Vagina (tissue), 2 donors: ENCODE results near the gene GYG1. TPM values are rescaled to one million over a fixed set of nuclear protein-coding genes. Genes with fewer than 3 reads are reported as not detected.

ENCODE experiments used
- DNase-seq, 2 donors: peaks; one replicate each; pipeline ENCODE4 v3.0.0-alpha.2; 2017; ENCODE audit errors: extremely low spot score in 2 of 2
- H3K27ac ChIP-seq: fragments of 200-600 bp; sonication (generic); one replicate; pipeline ENCODE4 v1.5.1; 2019
- H3K27me3 ChIP-seq: fragments of 200-600 bp; sonication (generic); one replicate; pipeline ENCODE4 v1.5.1; 2019
- H3K36me3 ChIP-seq, 2 donors: fragments of 200-600 bp; sonication (generic); one replicate each; pipeline ENCODE4 v1.5.1; 2017 to 2019
- H3K4me1 ChIP-seq: fragments of 200-600 bp; sonication (generic); one replicate; pipeline ENCODE4 v1.5.1; 2019
- H3K4me3 ChIP-seq, 2 donors: fragments of 200-600 bp; sonication (generic); 1 replicate in 1 of 2; 2 replicates in 1 of 2; pipeline ENCODE4 v1.5.1; 2016 to 2019
- H3K9me3 ChIP-seq: fragments of 200-600 bp; sonication (generic); one replicate; pipeline ENCODE4 v1.5.1; 2019
- POLR2A ChIP-seq, 2 donors: fragments of 450-650 bp; IDR thresholded peaks; one replicate each; pipeline ENCODE4 v1.6.1; 2017; ENCODE audit warnings: antibody characterized with exemption in 2 of 2, mild to moderate bottlenecking in 2 of 2, moderate library complexity in 2 of 2
- POLR2AphosphoS5 ChIP-seq, 2 donors: sonication (generic); formaldehyde crosslinking; IDR thresholded peaks; one replicate each; pipeline ENCODE4 v1.9.0; 2017; ENCODE audit warnings: antibody characterized with exemption in 2 of 2, mild to moderate bottlenecking in 2 of 2, low read depth in 1 of 2; ENCODE audit not compliant: insufficient read depth in 1 of 2
- intact Hi-C: fragments of 100-400 bp; cut with DNase I; formaldehyde crosslinking; loops from one replicate; pipeline ENCODE4 v1.15.1; 2023
- total RNA-seq: library from RNA; depleted of rRNA; stranded (reverse); fragments of >200 nt; gene quantifications from one replicate; pipeline ENCODE4 v1.2.3, GENCODE V29; 2016
- TF ChIP-seq, protein P1 (sequence below), 3 experiments: fragments of 450-650 bp in 2 of 3; fragments of 200-600 bp in 1 of 3; sonication (generic) in 1 of 3; IDR thresholded peaks; one replicate each; pipeline ENCODE4 v1.5.1; 2017 to 2019; ENCODE audit warnings: antibody characterized with exemption in 3 of 3, mild to moderate bottlenecking in 2 of 3, moderate library complexity in 2 of 3

GYG1 gene
- total RNA-seq, 1 donor from 2014 or later = 45.9 TPM

DNA sequence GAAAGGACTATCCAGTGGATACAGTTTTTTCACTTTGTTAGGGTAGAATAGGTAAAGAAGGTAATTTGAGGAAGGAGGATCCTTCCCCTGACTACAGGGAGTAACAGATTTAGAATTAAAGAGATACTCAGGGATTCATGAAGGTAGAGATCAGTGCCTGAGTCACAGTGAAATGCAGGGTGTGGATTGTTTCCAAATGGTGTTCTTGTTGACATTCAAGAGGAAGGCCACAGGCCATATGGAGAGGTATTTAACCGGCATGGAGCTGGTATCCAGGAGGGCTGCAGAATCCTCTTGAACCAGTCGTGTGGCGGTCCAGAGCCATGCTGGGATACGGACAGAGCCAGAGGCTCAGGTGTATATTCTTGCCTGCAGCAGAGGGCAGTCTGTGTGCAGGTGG lies 28.2 kb downstream of the GYG1 start:
- Histone ChIP-seq H3K4me3 (no peak overlapping the region), H3K27ac (no peak overlapping the region), H3K4me1 (peaks cover 10% of the 10 kb centered on the region), H3K9me3 (no peaks in the 10 kb centered on the region), H3K27me3 (no peaks in the 10 kb centered on the region), H3K36me3 (peaks cover 0 to 16% of the 10 kb centered on the region in 2 donors)
- no peak for DNase-seq
- TF ChIP-seq POLR2A (IDR thresholded peaks at IDR 0.05) (no peak), POLR2AphosphoS5 (IDR thresholded peaks at IDR 0.05; ENCODE audit: insufficient read depth in 1 of 2, low read depth in 1 of 2) (no peak)
- TF ChIP-seq, protein P1, sequence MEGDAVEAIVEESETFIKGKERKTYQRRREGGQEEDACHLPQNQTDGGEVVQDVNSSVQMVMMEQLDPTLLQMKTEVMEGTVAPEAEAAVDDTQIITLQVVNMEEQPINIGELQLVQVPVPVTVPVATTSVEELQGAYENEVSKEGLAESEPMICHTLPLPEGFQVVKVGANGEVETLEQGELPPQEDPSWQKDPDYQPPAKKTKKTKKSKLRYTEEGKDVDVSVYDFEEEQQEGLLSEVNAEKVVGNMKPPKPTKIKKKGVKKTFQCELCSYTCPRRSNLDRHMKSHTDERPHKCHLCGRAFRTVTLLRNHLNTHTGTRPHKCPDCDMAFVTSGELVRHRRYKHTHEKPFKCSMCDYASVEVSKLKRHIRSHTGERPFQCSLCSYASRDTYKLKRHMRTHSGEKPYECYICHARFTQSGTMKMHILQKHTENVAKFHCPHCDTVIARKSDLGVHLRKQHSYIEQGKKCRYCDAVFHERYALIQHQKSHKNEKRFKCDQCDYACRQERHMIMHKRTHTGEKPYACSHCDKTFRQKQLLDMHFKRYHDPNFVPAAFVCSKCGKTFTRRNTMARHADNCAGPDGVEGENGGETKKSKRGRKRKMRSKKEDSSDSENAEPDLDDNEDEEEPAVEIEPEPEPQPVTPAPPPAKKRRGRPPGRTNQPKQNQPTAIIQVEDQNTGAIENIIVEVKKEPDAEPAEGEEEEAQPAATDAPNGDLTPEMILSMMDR (IDR thresholded peaks at IDR 0.05) = no peak
- intact Hi-C loops = no loop called here

DNA sequence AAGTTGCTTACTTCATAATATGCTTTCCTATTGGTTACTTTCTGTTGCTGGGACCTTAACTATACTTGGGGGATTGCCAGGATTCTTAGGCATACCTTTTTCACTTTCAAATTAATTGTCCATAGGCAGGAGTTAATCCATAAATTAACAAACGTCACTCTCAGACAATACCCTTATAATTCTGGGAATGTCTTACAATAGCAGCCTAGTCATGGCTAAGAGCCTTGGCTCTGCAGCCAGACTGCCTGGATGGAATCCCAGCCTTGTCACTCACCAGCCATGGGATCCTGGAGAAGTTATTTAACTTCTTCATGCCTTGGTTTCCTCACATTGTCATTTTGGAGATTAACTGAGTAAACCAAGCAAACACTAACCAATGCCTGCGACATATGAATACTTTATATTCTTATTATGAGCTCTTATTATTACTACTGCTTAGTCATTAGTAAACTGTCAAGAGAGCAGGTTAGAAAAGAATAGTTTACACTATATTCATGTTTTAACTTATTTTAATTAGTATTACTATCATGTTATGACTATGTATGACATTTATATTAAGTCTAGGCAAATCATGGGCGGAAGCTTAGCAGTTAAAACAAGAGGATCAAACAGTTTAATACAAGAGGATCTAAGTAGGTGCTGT lies 29.0 kb downstream of the GYG1 start:
- H3K27ac ChIP-seq = no peak overlapping the region
- H3K9me3 ChIP-seq = no peaks in the 10 kb centered on the region
- intact Hi-C loops = no loop called here
- TF ChIP-seq, protein P1 (IDR thresholded peaks at IDR 0.05) = no peak
- TF ChIP-seq POLR2AphosphoS5 (IDR thresholded peaks at IDR 0.05; ENCODE audit: insufficient read depth in 1 of 2, low read depth in 1 of 2) (no peak), POLR2A (IDR thresholded peaks at IDR 0.05) (no peak)
- no peak for DNase-seq
- H3K4me1 ChIP-seq = peaks cover 10% of the 10 kb centered on the region
- H3K4me3 ChIP-seq = no peak overlapping the region
- no peaks in the 10 kb centered on the region for H3K27me3 ChIP-seq
- H3K36me3 ChIP-seq = peaks cover 0 to 23% of the 10 kb centered on the region in 2 donors

DNA sequence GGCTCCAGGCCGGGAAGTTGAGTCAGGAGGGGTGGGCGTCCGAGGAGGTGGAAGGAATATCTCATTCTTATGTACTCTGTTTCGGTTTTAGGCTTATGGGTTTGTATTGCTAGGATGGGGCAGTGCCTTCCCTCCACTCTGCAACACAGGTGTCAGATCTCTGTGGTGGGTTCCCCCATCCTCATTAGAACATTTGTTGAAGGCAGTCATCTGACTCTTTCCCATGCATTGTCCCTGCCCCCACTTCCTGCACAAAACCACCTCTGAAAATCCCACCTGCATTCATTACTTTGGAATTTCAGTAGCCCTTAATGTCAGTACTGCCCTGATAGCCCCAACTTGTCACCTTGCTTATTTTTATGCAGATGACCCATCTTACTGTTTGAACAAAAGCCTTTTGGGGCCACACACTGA lies 29.5 kb downstream of the GYG1 start:
- H3K4me3 ChIP-seq = no peak overlapping the region
- intact Hi-C loops = no loop called here
- H3K4me1 ChIP-seq = peaks cover 10% of the 10 kb centered on the region
- no peak overlapping the region for H3K27ac ChIP-seq
- peaks cover 0 to 23% of the 10 kb centered on the region in 2 donors for H3K36me3 ChIP-seq
- no peaks in the 10 kb centered on the region for H3K27me3 ChIP-seq
- TF ChIP-seq POLR2A (IDR thresholded peaks at IDR 0.05) = no peak
- TF ChIP-seq, protein P1 (IDR thresholded peaks at IDR 0.05) = no peak
- TF ChIP-seq POLR2AphosphoS5 (IDR thresholded peaks at IDR 0.05; ENCODE audit: insufficient read depth in 1 of 2, low read depth in 1 of 2) = no peak
- DNase-seq = no peak
- no peaks in the 10 kb centered on the region for H3K9me3 ChIP-seq

DNA sequence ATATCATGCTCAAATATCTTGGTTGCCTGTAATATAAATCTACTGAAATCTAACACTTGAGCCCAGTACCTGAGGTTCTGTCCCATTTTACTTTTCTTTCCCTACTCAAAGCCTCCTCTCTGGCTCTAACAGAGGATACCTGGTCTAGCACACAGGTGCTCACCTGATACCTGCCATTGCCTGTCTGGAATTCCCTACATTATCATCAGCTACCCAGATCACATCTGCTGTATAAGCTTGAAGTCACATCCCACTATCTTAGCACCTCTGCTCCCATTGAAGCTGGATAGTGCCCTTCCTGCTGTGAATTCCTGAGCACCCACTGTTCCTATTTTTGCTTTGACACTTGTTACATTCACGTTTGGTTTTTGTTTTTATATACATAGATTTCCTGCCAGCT lies 30.5 kb downstream of the GYG1 start:
- peaks cover 6% of the 10 kb centered on the region for H3K4me1 ChIP-seq
- no peak for DNase-seq
- peaks cover 0 to 27% of the 10 kb centered on the region in 2 donors for H3K36me3 ChIP-seq
- no peak overlapping the region for H3K27ac ChIP-seq
- H3K4me3 ChIP-seq = no peak overlapping the region
- intact Hi-C loops = no loop called here
- no peaks in the 10 kb centered on the region for H3K27me3 ChIP-seq
- TF ChIP-seq, protein P1 (IDR thresholded peaks at IDR 0.05) = no peak
- TF ChIP-seq POLR2A (IDR thresholded peaks at IDR 0.05) (no peak), POLR2AphosphoS5 (IDR thresholded peaks at IDR 0.05; ENCODE audit: insufficient read depth in 1 of 2, low read depth in 1 of 2) (no peak)
- H3K9me3 ChIP-seq = no peaks in the 10 kb centered on the region

DNA sequence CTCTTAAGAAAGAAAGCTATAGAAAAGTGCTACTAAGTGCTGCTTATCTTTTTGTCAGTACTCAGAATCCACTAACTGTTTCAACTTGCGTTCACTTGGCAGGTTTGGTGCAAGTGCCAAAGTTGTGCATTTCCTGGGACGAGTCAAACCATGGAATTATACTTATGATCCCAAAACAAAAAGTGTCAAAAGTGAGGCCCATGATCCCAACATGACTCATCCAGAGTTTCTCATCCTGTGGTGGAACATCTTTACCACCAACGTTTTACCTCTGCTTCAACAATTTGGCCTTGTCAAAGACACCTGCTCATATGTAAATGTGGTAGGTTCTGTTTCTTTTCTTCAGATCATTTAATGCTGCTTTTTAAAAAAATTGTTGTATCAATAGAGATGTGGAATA lies 32.6 kb downstream of the GYG1 start:
- no peaks in the 10 kb centered on the region for H3K4me1 ChIP-seq
- peaks cover 0 to 33% of the 10 kb centered on the region in 2 donors for H3K36me3 ChIP-seq
- DNase-seq = no peak
- intact Hi-C loops = no loop called here
- TF ChIP-seq, protein P1 (IDR thresholded peaks at IDR 0.05) = no peak
- no peak for TF ChIP-seq POLR2A (IDR thresholded peaks at IDR 0.05)
- no peak for TF ChIP-seq POLR2AphosphoS5 (IDR thresholded peaks at IDR 0.05; ENCODE audit: insufficient read depth in 1 of 2, low read depth in 1 of 2)
- no peaks in the 10 kb centered on the region for H3K9me3 ChIP-seq
- H3K27ac ChIP-seq = no peak overlapping the region
- no peaks in the 10 kb centered on the region for H3K27me3 ChIP-seq
- no peak overlapping the region for H3K4me3 ChIP-seq
